ENCODE data around the gene AADAT. TPM values are rescaled to one million over a fixed set of nuclear protein-coding genes. Genes with fewer than 3 reads are reported as not detected.

The AADAT gene
- total RNA-seq, 1 experiment from 2014 or later, result 2.7 TPM

DNA sequence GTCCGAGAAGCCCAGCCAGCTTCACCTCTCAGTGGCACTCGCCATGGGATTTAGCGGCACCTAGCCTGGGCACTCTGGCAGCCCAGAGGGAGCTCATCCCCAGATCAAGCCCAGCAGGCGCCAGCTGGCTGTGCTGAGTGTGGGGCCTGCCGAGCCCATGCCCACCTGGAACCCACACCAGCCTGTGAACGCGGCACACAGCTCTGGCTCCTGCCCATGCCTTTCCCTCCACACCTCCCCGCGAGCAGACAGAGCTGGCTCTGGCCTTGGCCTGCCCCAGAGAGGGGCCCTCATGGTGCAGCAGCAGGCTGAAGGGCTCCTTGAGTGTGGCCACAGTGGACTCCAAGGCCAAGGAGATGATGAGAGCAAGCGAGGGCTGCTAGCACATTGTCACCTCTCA, 38.0 kb upstream of the AADAT start:
- DNase-seq, result no peak
- Histone ChIP-seq H3K9ac (ENCODE audit: low read length) (no peak overlapping the region), H3K27ac (ENCODE audit: low read length) (no peak overlapping the region), H3K27me3 (ENCODE audit: low read length) (no peaks in the 10 kb centered on the region), H3F3A (ENCODE audit: low read length, unreplicated experiment) (no peaks in the 10 kb centered on the region), H3K9me2 (replicated peaks; ENCODE audit: low read length) (no peaks in the 10 kb centered on the region), H2AFZ (ENCODE audit: low read length) (no peak overlapping the region), H3K4me2 (ENCODE audit: low read length) (no peak overlapping the region), H3K36me3 (ENCODE audit: low read depth, low read length) (no peaks in the 10 kb centered on the region), H3K9me3 (ENCODE audit: low read length) (no peaks in the 10 kb centered on the region), H3K79me2 (ENCODE audit: low read length) (no peaks in the 10 kb centered on the region), H3K4me1 (ENCODE audit: insufficient read depth, low read length) (no peaks in the 10 kb centered on the region), H3K4me3 (ENCODE audit: low read length) (no peak overlapping the region), H4K20me1 (ENCODE audit: low read length) (no peaks in the 10 kb centered on the region)
- intact Hi-C loops (cut with micrococcal nuclease), result no loop called here
- ChIA-PET POLR2A (ENCODE audit: unreplicated experiment) (no interaction called here), CTCF (no interaction called here)
- no TSS peak for BruUV-seq (replicated peaks)
- ATAC-seq, result no peak
- TF ChIP-seq EZH2phosphoT487 (IDR thresholded peaks at IDR 0.05; ENCODE audit: borderline replicate concordance, low read length) (no peak), EZH2 (IDR thresholded peaks at IDR 0.05; ENCODE audit: low read length, unreplicated experiment) (no peak)
- TF ChIP-seq, protein P1, sequence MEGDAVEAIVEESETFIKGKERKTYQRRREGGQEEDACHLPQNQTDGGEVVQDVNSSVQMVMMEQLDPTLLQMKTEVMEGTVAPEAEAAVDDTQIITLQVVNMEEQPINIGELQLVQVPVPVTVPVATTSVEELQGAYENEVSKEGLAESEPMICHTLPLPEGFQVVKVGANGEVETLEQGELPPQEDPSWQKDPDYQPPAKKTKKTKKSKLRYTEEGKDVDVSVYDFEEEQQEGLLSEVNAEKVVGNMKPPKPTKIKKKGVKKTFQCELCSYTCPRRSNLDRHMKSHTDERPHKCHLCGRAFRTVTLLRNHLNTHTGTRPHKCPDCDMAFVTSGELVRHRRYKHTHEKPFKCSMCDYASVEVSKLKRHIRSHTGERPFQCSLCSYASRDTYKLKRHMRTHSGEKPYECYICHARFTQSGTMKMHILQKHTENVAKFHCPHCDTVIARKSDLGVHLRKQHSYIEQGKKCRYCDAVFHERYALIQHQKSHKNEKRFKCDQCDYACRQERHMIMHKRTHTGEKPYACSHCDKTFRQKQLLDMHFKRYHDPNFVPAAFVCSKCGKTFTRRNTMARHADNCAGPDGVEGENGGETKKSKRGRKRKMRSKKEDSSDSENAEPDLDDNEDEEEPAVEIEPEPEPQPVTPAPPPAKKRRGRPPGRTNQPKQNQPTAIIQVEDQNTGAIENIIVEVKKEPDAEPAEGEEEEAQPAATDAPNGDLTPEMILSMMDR (conservative IDR thresholded peaks at IDR 0.05; ENCODE audit: low read depth, low read length), result no peak

DNA sequence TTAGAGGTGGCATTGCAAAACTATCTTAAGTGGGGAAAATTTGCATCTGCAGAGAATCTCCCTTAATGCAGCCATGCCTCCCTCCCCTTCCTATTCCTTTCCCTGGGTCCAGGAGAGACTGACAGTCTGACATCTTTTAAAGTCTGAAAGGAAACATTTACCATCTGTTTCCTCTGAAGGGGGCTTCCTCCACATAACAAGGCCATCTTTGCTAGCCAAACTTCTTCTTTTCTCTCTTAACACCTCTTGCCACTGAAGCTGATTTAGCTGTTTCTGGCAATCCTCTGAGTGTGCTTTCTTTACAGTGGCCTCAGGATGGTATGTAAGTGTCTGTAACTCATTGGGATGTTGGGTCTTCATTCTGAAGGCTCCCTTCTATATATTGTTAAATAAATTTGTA, 34.6 kb upstream of the AADAT start:
- BruUV-seq (replicated peaks), result no TSS peak
- H4K20me1 ChIP-seq (ENCODE audit: low read length), result no peaks in the 10 kb centered on the region
- POLR2A ChIA-PET (ENCODE audit: unreplicated experiment), result no interaction called here
- no peaks in the 10 kb centered on the region for H3K9me2 ChIP-seq (replicated peaks; ENCODE audit: low read length)
- H3K4me1 ChIP-seq (ENCODE audit: insufficient read depth, low read length), result no peaks in the 10 kb centered on the region
- H2AFZ ChIP-seq (ENCODE audit: low read length), result no peak overlapping the region
- H3K79me2 ChIP-seq (ENCODE audit: low read length), result no peaks in the 10 kb centered on the region
- H3K27ac ChIP-seq (ENCODE audit: low read length), result no peak overlapping the region
- no peaks in the 10 kb centered on the region for H3K9me3 ChIP-seq (ENCODE audit: low read length)
- intact Hi-C loops (cut with micrococcal nuclease), result no loop called here
- no peak for DNase-seq
- no peaks in the 10 kb centered on the region for H3K27me3 ChIP-seq (ENCODE audit: low read length)
- no peak overlapping the region for H3K4me2 ChIP-seq (ENCODE audit: low read length)
- no peak overlapping the region for H3K9ac ChIP-seq (ENCODE audit: low read length)
- ATAC-seq, result no peak
- no peaks in the 10 kb centered on the region for H3K36me3 ChIP-seq (ENCODE audit: low read depth, low read length)
- CTCF ChIA-PET, result no interaction called here
- H3F3A ChIP-seq (ENCODE audit: low read length, unreplicated experiment), result no peaks in the 10 kb centered on the region
- TF ChIP-seq EZH2phosphoT487 (IDR thresholded peaks at IDR 0.05; ENCODE audit: borderline replicate concordance, low read length), result no peak
- TF ChIP-seq EZH2 (IDR thresholded peaks at IDR 0.05; ENCODE audit: low read length, unreplicated experiment), result no peak
- TF ChIP-seq, protein P1 (conservative IDR thresholded peaks at IDR 0.05; ENCODE audit: low read depth, low read length), result no peak
- H3K4me3 ChIP-seq (ENCODE audit: low read length), result no peak overlapping the region

DNA sequence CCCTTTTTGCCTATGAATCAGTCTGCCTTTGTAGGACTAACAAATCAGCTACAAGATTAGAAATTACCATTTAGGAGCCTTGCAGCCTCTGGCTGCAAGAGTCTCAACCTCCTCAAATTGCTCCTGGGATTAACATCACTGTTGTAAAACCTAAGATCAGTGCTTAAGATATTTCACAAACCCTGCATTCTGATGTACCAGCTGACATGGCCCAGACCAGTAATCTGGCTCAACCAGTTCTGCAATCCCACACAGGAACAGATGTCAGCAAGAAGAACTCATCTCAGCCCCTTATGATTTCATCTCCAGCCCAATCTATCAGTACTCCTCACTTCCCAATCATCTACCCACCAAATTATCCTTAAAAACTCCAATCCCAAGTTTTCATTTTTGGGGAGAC, 32.5 kb upstream of the AADAT start:
- CTCF ChIA-PET, result no interaction called here
- BruUV-seq (replicated peaks), result no TSS peak
- no peak overlapping the region for H2AFZ ChIP-seq (ENCODE audit: low read length)

More for the DNA sequence above, 32.5 kb upstream of the AADAT start:
- H4K20me1 ChIP-seq (ENCODE audit: low read length), result no peaks in the 10 kb centered on the region
- H3K27me3 ChIP-seq (ENCODE audit: low read length), result no peaks in the 10 kb centered on the region
- H3K9ac ChIP-seq (ENCODE audit: low read length), result no peak overlapping the region
- no peak overlapping the region for H3K4me2 ChIP-seq (ENCODE audit: low read length)
- peak; percentile 44 for DNase-seq
- no peaks in the 10 kb centered on the region for H3F3A ChIP-seq (ENCODE audit: low read length, unreplicated experiment)
- H3K27ac ChIP-seq (ENCODE audit: low read length), result no peak overlapping the region
- H3K9me3 ChIP-seq (ENCODE audit: low read length), result no peaks in the 10 kb centered on the region
- H3K4me3 ChIP-seq (ENCODE audit: low read length), result no peak overlapping the region
- H3K79me2 ChIP-seq (ENCODE audit: low read length), result no peaks in the 10 kb centered on the region
- ATAC-seq, result no peak
- TF ChIP-seq EZH2phosphoT487 (IDR thresholded peaks at IDR 0.05; ENCODE audit: borderline replicate concordance, low read length) (no peak), EZH2 (IDR thresholded peaks at IDR 0.05; ENCODE audit: low read length, unreplicated experiment) (no peak)
- TF ChIP-seq, protein P1 (conservative IDR thresholded peaks at IDR 0.05; ENCODE audit: low read depth, low read length), result no peak
- POLR2A ChIA-PET (ENCODE audit: unreplicated experiment), result no interaction called here
- no peaks in the 10 kb centered on the region for H3K36me3 ChIP-seq (ENCODE audit: low read depth, low read length)
- intact Hi-C loops (cut with micrococcal nuclease), result no loop called here
- no peaks in the 10 kb centered on the region for H3K4me1 ChIP-seq (ENCODE audit: insufficient read depth, low read length)
- H3K9me2 ChIP-seq (replicated peaks; ENCODE audit: low read length), result no peaks in the 10 kb centered on the region

Data from PC-3 (cell line).